GM12891 (cell line): Measurements from ENCODE around the gene HDAC5.

Source experiments
- POLR2A ChIP-seq: IDR thresholded peaks from 2 replicates; pipeline ENCODE4 v1.6.1; 2011; ENCODE audit warnings: low read depth, low read length, control low read depth
- TAF1 ChIP-seq: IDR thresholded peaks from 2 replicates; pipeline ENCODE4 v1.6.1; 2011; ENCODE audit warnings: low read depth, low read length, control low read depth

GRCh38 chr17:44030482-44030881, 93.0 kb downstream of the HDAC5 start:
- no peak for TF ChIP-seq TAF1
- TF ChIP-seq POLR2A, result no peak
